Gastroesophageal sphincter (tissue), 4 donors: ENCODE results near the gene LRRK2. TPM values are rescaled to one million over a fixed set of nuclear protein-coding genes. Genes with fewer than 3 reads are reported as not detected.

Experiments
- ATAC-seq: fragments of 150-250 bp; one replicate; pipeline ENCODE4 v1.9.1; 2016; ENCODE audit warnings: mild to moderate bottlenecking, moderate library complexity
- H3K27ac ChIP-seq, 4 donors: fragments of 200-600 bp; sonication (generic) in 3 of 4; 1 replicate in 3 of 4; 2 replicates in 1 of 4; pipeline ENCODE4 v1.5.1; 2016 to 2019
- H3K27me3 ChIP-seq: fragments of 200-600 bp; sonication (generic); one replicate; pipeline ENCODE4 v1.5.1; 2019
- H3K36me3 ChIP-seq, 2 donors: fragments of 200-600 bp; sonication (generic); one replicate each; pipeline ENCODE4 v1.5.1; 2019; ENCODE audit warnings: control low read depth in 1 of 2
- H3K4me1 ChIP-seq, 3 donors: fragments of 200-600 bp; sonication (generic); 1 replicate in 2 of 3; 2 replicates in 1 of 3; pipeline ENCODE4 v1.5.1; 2016 to 2019; ENCODE audit warnings: control low read depth in 2 of 3
- H3K4me3 ChIP-seq, 2 donors: fragments of 200-600 bp; sonication (generic); one replicate each; pipeline ENCODE4 v1.5.1; 2019; ENCODE audit warnings: mild to moderate bottlenecking in 1 of 2, moderate library complexity in 1 of 2
- H3K9me3 ChIP-seq, 3 donors: fragments of 200-600 bp; sonication (generic); one replicate each; pipeline ENCODE4 v1.5.1; 2017 to 2019; ENCODE audit warnings: control low read depth in 2 of 3
- CTCF ChIP-seq, 4 experiments: fragments of 200-600 bp in 2 of 4; fragments of 450-650 bp in 2 of 4; sonication (generic) in 1 of 4; IDR thresholded peaks; one replicate each; pipeline ENCODE4 v1.5.1; 2017 to 2019; ENCODE audit warnings: antibody characterized with exemption in 4 of 4, mild to moderate bottlenecking in 2 of 4, moderate library complexity in 2 of 4
- EP300 ChIP-seq: sonication (generic); formaldehyde crosslinking; IDR thresholded peaks from one replicate; pipeline ENCODE4 v1.6.1; 2017; ENCODE audit warnings: antibody characterized with exemption, mild to moderate bottlenecking
- POLR2A ChIP-seq, 2 donors: fragments of 450-650 bp; IDR thresholded peaks; one replicate each; pipeline ENCODE4 v1.6.1; 2017; ENCODE audit warnings: antibody characterized with exemption in 2 of 2, mild to moderate bottlenecking in 2 of 2, moderate library complexity in 1 of 2
- POLR2AphosphoS5 ChIP-seq: sonication (generic); formaldehyde crosslinking; IDR thresholded peaks from one replicate; pipeline ENCODE4 v1.6.1; 2017; ENCODE audit warnings: antibody characterized with exemption
- WGBS, 2 donors: methylation state at CpG; one replicate each; pipeline ENCODE4 v1.1.5; 2018; ENCODE audit warnings: low coverage in 1 of 2; 5-methylcytosine and 5-hydroxymethylcytosine counted together
- total RNA-seq, 4 donors: library from RNA; depleted of rRNA; stranded (reverse); fragments of >200 nt; gene quantifications; one replicate each; pipeline ENCODE4 v1.1.0, GENCODE V29; 2016

The LRRK2 gene
- total RNA-seq, 4 donors from 2014 or later, result 22.7 to 35.2 (median 29.3) TPM

GRCh38 chr12:40310211-40310610 lies 85.4 kb downstream of the LRRK2 start:
- H3K4me3 ChIP-seq, result no peak overlapping the region

GRCh38 chr12:40312196-40312595 lies 87.4 kb downstream of the LRRK2 start:
- no peak for ATAC-seq
- Histone ChIP-seq H3K4me3 (no peak overlapping the region), H3K36me3 (peaks cover 0 to 35% of the 10 kb centered on the region in 2 donors), H3K4me1 (no peaks in the 10 kb centered on the region), H3K9me3 (no peaks in the 10 kb centered on the region), H3K27me3 (no peaks in the 10 kb centered on the region), H3K27ac (no peak overlapping the region)
- TF ChIP-seq POLR2AphosphoS5 (no peak), POLR2A (IDR thresholded peaks at IDR 0.05) (no peak), EP300 (no peak), CTCF (IDR thresholded peaks at IDR 0.05) (no peak)

More at GRCh38 chr12:40310211-40310610, 85.4 kb downstream of the LRRK2 start:
- 84 to 89% methylated on average over 6 to 7 of the region's 9 CpGs for WGBS, 2 donors
- TF ChIP-seq POLR2A (IDR thresholded peaks at IDR 0.05), result no peak
- TF ChIP-seq CTCF (IDR thresholded peaks at IDR 0.05), result no peak
- TF ChIP-seq EP300, result no peak
- TF ChIP-seq POLR2AphosphoS5, result no peak
- no peaks in the 10 kb centered on the region for H3K27me3 ChIP-seq
- H3K27ac ChIP-seq, result no peak overlapping the region
- no peaks in the 10 kb centered on the region for H3K4me1 ChIP-seq
- peaks cover 0 to 23% of the 10 kb centered on the region in 2 donors for H3K36me3 ChIP-seq
- no peak for ATAC-seq
- no peaks in the 10 kb centered on the region for H3K9me3 ChIP-seq

GRCh38 chr12:40312982-40313576 lies 88.3 kb downstream of the LRRK2 start:
- no peak for TF ChIP-seq POLR2A (IDR thresholded peaks at IDR 0.05)
- peak; percentile 29 to 53 (median 34) for TF ChIP-seq CTCF (IDR thresholded peaks at IDR 0.05)
- Histone ChIP-seq H3K4me1 (no peaks in the 10 kb centered on the region), H3K9me3 (no peaks in the 10 kb centered on the region), H3K27ac (no peak overlapping the region), H3K4me3 (no peak overlapping the region), H3K36me3 (peaks cover 0 to 38% of the 10 kb centered on the region in 2 donors), H3K27me3 (no peaks in the 10 kb centered on the region)
- ATAC-seq, result no peak
- WGBS, 2 donors, result 34 to 38% methylated on average over 4 of the region's 4 CpGs

GRCh38 chr12:40313928-40314327 lies 89.1 kb downstream of the LRRK2 start:
- no peak overlapping the region for H3K27ac ChIP-seq
- WGBS, 2 donors, result 87 to 90% methylated on average over 10 of the region's 10 CpGs
- H3K36me3 ChIP-seq, result peaks cover 0 to 38% of the 10 kb centered on the region in 2 donors
- TF ChIP-seq CTCF (IDR thresholded peaks at IDR 0.05), result no peak
- TF ChIP-seq POLR2A (IDR thresholded peaks at IDR 0.05), result no peak
- no peak for TF ChIP-seq POLR2AphosphoS5
- no peak for TF ChIP-seq EP300
- H3K27me3 ChIP-seq, result no peaks in the 10 kb centered on the region
- no peak overlapping the region for H3K4me3 ChIP-seq
- no peak for ATAC-seq
- H3K4me1 ChIP-seq, result no peaks in the 10 kb centered on the region
- no peaks in the 10 kb centered on the region for H3K9me3 ChIP-seq

GRCh38 chr12:40314927-40315326 lies 90.1 kb downstream of the LRRK2 start:
- no peak for ATAC-seq
- TF ChIP-seq POLR2A (IDR thresholded peaks at IDR 0.05) (no peak), POLR2AphosphoS5 (no peak), CTCF (IDR thresholded peaks at IDR 0.05) (no peak), EP300 (no peak)
- H3K4me3 ChIP-seq, result no peak overlapping the region
- no peak overlapping the region for H3K27ac ChIP-seq
- no peaks in the 10 kb centered on the region for H3K4me1 ChIP-seq
- peaks cover 0 to 29% of the 10 kb centered on the region in 2 donors for H3K36me3 ChIP-seq
- H3K9me3 ChIP-seq, result no peaks in the 10 kb centered on the region
- H3K27me3 ChIP-seq, result no peaks in the 10 kb centered on the region
